Embryonic facial prominence (tissue), 1 donor: ENCODE measurements around the gene TMEM235.

Experiments
- DNase-seq: peaks from one replicate; pipeline ENCODE4 v3.0.0-alpha.2; 2016; ENCODE audit errors: extremely low spot score

The TMEM235 gene

DNA sequence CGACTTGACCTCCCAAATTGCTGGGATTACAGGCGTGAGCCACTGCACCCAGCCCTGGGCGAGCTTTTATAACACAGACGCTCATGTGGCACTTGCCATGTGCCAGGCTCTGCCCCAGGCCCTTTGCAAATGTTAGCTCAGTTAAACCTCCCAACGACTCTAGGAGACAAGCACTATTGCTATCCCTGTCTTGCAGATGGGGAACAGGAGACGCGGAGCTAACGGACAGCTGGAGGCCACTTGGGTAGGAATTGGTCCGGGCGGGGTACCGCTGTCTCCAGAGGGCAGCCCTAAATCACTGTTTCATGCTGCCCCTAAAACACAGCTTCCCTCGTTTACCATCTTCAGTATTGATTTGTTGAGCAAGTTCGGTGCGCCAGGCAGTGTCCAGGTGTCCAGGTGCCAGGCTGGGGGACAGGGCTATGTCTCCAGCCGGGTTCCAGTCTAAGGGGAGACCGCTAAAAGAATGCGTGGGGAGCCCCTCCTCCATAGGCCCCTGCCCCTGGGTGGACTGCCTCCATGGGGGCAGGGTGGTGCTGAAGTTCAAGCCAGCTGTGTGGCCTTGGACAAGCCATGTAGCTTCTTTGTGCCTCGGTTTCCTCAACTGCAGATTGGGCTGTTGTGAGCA, 23.7 kb downstream of the TMEM235 start:
- DNase-seq: no peak

DNA sequence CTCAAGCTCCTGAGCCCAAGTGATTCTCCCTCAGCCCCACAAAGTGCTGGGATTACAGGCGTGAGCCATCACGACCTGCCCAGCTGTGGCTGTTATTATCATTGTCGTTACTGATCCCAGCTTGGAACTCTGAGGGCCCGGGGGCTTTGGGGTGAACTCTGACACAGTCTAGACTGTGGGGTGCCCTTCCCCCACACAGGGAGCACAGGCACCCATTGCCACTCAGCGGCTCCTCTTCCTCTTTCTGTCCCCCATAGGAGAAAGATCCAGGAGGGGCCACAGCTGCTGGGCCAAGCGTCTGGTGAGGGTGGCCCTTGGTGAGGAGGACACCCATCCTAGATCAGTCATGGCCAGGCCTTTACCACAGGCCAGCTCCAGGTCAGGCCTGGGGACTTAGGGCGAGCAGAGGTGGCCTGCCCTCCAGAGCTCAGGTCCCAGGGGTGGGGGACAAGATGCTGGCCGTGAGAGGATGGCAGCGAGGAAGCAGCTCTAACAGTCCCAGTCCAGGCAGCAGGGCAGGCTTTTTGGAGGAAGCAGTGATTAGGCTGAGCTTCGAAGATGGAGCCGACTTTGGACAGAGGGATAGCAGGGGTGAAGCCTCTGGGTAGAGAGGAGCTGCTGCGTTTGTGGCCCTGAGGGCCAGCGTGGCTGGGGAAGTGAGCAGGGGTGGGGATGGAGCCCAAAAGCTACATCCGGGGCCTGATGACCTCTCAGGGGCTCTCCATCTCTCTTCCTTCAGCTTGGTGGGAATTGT, 24.7 kb downstream of the TMEM235 start:
- no peak for DNase-seq

DNA sequence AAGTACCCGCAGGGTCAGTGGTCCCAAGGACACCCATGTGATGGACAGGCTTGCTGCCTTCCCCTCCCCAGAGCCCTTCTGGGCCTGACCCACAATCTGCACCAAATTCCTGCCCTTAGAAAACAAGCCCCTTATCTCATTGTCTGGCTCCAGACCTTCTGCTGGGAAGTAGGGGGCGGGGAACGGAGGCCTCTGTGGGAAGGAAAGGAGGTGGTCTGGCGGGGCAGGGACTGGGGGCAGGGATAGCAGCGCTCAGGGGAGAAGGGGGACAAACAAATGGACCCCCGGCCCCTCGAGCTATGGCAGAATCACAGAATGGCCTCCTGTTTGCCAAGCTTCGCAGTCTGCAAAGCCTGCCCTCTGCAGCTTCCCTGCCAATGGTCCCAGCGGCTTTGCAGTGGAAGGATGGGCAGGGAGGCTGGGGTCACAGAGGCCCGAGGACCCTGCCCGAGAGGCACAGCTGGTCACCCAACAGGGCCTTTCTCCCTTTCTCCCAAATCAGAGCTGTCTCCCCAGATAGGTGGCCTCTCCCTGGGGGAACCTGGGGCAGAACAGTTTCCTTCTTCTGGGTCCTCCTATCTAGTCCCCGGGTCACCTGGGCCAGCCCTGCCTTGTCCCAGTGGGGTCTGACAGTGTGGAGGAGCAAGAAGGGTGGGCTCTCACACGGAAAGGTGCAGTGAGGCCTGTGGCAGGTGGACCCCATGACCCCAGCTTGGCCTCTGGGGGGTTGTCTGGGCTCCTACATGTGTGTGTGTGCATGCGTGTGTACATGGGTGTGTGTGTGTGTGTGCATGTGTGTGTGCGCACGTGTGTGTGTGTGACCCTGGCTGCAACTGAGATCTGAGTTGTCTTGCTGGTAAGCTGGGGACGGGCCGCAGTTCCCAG, 25.5 kb downstream of the TMEM235 start:
- no peak for DNase-seq

DNA sequence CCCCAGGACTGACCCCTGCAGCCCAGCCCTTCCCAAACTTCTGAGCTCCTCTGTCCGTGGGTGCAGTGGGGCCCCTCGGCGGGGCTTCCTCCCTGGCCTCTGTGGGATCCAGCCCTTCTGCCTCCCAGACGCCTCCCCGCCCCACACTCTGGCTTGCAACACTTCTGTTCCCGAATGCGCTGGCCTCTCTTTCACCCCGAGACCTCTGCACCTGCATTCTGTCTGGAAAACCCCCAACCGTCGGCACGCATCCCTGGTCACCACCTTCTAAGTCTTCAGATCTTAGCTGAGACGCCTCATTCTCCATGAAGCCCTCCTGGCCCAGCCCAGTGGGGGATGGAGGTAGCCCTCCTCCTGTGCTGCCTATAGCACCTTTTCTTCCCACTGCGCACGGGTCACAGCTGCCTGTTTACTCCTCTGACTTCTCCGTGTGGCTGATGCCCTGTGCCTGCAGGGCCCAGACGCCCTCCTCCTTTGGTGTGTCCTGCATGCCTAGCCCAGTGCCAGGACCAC, 26.4 kb downstream of the TMEM235 start:
- no peak for DNase-seq

DNA sequence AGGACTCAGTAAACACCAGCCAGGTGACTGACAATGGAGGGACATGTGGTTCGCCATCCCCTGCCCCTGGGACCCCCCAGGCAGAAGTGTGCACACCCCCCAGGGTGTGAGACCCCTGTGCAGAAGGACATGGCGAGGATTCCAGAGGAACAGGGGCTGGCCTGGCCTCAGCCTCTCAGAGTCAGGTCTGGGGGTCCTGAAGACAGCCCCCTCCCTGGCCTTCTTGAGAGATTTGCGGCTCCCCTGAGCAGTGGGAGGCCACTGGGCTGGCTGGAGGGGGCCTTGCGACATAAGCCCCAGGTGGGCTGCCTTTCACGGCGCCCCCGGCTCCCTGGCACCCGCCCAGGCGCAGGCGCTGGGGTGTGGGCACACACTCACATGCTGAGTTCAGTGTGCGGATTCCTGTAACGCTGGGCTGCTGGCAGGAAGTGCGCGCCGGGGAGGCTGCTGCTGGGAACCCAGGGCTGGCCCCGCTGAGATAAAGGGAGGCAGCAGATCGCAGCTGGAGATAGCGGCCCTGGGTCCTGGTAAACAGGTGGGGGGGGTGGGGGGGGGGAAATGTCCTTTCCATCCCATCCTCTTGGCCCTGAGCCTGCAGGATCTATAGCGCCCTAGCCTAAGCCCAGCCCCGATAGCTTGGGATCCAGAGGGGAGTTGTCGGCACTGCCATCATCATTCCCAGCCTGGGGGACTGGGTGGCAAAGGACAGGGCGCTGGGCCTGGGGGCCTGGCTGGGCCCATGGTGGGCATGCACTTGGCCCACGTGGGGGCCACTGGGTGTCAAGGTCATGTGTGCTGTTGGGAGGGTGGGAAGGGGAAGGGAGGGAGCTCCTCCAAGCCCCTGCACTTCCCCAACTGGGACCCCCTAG, 27.1 kb downstream of the TMEM235 start:
- DNase-seq: no peak

DNA sequence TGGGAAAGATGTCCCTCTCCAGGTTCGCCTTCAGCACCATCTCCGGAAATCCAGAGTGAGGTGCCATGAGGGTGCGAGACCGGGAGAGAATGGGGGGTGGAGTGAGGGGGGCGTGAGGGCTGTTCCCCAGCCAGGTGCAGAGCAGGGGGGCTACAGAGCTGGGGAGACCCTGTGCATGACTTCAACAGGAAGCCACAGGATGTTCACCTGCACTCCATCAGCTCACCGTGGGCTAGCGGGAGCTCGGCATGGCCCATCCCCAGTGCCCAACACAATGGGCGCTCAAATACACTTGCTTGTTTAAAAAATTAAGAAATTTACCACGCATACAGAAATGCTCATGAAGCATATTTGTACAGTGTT, 27.7 kb downstream of the TMEM235 start:
- no peak for DNase-seq

DNA sequence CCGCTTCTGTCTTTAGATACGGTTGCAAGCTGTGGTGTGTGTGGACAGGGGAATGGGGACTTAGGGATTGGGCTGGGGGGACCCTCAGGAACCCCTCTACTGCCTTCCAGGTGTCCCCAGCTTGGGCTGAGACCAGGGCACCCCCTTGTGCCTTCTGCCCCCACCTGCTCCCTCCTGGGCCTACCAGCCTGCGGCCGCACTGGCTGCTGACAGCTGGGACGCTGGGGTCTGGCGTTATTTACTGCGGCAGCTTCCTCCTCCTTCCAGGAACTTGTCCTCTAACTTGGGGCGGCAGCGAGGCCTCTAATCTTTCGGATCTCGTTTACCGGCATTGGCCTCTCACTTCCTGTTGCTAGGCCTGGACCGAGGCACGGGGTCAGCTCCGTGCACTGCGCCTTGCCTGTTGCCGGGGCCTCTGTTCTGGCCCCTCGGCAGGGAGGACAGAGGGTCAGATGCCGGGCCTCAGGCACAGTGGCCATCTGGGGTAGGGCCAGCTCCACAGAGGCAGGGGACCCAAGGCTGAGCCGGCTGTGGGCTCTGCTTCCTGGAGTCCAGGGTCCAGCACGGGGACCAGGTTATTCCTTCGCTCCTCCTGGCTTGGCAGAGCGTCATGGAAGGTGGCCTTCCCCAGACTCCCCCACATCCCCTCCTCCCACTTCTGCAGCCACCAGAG, 31.8 kb downstream of the TMEM235 start:
- no peak for DNase-seq

DNA sequence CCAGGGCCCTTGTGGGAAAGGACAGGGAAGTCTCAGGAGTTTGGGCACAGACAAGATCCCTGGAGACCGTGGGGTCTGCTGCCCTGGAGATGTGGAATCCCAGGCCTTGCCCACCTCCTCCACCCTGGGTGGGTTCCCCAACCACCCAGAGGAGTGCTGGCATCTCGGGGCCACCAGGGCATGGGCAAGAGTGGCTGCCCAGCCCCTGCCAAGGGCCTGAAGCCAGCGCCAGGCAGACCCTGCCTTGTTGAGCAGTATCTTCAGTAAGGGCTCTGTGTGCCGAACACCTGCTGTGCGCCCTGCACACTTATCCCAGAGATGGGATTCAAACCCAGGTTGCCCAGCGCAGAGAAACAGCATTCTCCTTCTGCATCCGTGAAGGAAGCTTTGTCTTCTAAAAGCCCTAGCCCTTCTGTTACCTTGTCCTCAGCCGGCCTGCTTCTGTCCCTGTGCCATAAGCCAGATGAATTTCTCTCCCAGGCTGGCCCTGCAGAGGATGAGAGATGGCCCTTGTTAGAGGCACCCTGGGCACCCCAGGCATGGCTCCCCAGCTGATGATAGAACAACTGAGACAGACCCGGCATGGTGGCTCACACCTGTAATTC, 32.4 kb downstream of the TMEM235 start:
- no peak for DNase-seq

DNA sequence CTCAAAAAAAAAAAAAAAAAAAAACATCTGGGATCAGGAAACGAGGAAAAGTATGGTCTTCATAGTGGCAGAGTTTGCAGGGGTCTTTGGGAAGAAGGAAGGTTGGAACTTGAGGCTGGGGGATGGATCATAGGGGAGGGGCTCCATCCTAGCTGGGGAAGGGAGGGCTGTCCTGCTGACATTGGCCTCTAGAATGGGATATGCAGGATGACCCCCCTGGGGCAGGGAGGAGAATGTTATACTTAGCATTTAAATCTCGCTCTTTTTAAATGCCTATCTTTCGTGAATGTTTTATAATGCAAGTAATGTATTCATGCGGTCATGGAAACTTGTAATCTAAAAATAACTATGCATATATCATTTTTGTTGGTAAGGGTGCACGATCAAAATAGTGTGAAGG, 33.2 kb downstream of the TMEM235 start:
- DNase-seq: no peak

DNA sequence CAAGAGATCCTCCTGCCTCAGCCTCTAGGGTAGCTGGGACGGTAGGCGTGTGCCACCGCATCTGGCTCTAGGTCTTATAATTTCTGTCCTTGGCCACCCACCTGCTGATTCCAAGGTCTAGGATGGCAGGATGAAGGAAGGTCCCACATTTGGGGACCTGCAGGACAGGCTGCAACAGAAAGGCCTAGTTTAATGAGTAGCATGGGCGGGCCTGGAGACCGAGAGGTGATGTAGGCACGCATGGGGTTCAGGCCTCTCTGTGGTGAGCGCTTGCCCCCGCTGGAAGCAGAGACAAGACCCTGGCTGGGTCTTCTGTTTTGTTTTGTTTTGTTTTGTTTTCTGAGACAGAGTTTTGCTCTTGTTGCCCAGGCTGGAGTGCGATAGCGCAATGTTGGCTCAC, 33.7 kb downstream of the TMEM235 start:
- DNase-seq: no peak

DNA sequence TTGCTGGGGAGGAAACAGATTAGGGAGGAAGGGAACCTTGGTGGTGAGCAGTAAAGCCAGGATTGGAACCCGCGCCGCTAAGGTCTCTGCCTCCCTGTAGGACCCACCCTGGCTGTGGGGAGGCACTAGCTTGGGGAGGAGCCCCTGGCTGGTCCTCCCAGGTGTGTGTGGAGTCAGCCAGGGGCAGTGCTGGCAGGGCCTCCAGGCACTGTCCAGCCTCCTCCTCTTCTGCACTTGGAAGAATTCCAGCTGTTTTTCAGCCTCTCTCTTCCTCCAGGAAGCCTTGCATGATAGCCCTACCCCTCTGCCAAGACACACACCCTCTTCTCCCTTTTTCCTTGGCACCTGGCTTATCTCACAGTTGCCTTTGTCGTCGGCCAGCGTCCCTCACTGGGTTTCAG, 34.8 kb downstream of the TMEM235 start:
- no peak for DNase-seq

DNA sequence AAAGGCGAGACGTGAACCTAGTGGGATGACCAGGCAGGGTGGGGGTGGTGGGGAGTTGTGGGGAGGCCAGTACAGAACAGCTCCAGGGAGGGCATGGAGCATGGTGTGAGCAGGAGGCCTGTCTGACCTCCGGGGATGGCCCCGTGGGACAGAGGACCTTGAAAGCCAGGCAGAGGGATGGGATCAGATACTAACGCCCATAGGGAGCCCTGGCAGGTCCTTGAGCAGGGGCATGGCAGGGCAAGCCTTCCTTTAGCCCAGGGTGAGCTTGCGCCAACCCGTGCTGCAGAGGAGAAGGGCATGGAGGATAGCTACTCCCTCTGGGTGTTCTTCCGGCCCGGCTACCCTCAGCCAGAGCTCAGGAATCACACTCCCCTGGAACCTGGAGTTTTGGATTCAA, 35.3 kb downstream of the TMEM235 start:
- DNase-seq: no peak

DNA sequence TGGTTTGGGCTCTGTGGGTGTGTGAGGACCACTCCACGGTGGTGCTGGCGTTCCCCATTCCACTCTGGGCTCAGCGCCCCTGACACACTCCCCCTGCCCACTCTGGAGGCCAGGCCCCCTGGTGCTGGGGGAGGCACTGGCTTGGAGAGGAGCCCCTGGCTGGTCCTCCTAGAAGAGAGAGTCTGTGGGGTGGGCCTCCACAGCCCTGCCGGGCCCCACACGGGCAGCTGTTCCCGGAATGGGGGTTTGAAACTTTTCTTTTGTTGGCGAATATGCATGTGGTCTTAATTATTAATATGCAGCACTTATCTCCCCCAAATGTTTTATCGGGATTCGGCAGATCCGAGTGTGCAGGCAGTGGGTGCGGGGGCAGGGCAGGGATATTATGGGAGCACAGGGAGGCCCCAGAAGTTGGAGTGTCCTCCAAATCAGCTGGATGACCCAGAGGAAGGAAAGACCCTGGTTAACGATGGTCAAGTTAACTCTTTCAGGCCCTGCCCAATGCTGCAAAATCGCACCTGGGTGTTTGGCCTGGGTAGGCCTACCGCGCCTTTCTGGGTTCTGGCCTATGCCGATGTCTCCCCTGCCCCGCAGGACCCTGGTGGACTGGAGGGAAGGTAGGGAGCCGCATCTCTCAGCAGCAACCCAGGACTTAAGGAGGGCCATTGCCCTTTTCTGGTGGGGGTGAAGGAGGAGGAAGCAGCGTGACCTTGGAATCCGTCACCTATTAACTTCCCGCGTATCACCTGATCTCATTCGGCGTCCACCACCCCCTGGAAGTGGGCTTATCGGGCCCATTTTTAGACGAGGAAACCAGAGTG, 36.0 kb downstream of the TMEM235 start:
- no peak for DNase-seq

DNA sequence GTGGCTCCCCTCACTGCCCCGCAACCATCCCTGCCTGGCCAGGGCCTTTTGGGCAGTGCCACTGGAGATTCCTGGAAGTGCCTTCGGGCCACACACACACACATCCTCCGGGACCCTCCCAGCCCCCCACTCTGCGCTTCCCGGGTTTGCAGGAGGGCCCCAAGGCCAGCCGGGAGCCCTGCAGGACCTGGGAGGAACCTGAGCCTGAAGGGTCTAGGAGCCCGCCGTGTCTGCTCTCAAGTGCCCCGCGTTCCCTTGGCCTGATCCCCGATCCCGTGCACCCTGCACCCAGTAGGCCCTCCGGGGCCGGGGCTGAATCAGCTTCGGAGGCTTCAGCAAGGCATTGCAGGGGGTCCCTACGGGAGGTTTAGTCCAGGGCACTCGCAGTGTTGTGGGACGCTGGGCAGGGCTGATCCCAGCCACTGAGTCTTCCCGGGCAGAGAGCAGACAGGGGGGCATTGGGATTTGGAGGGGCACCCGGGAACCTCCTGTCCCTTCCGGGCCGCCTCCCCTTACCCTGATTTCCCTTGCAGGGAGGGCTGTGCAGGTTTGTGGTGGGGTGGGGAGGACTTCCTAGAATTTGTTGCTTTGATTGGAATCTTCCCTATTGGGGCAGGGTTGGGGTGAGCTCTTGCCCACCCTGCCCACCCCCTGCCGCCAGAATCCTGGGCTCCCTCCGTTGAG, 36.9 kb downstream of the TMEM235 start:
- DNase-seq: no peak

DNA sequence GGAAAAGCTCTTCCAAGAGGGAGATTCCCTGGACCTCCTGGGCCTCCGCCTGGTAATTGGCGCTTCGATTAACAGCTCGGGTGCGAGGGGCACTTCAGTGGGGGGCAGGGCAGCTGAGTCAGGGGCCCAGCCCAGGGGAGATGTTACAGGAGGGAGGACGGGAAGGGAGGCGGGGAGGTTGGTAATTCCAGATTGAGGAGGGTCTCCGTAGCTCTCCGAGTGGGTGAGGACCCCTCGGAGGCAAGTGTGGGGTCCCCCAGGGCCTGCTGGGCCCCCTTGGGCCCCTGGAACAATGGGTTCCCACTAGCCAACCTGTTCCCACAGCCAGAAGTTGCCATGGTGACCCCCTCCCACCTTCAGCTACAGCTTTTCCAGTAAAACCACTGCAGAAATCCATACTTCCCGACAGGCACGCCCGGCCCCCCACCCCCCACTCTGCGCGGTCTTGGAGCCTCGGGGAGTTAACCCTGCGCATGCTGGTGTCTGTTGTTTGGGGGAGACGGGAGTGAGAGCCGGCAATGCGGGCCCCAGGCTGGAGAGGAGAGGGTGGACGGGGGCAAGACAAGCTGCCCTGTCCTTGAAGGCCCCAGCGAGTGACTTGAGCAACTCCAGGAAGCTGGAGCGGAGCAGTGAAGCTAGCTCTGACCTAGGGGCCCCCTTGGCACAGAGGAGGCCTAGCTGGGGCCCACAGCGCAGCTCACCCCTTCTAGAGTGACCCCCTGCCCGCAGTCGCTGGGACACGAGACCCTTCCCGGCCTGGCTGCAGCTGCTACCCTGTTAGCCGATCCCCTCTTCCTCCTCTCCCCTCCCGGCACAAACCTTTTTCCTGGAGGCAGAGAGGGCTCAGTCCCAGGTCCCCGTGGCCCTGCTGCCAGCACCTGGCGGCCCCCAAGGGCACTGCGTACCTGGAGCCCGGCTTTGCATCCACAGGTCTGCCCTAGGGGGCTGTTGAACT, 37.8 kb downstream of the TMEM235 start:
- peak; percentile 75 for DNase-seq

DNA sequence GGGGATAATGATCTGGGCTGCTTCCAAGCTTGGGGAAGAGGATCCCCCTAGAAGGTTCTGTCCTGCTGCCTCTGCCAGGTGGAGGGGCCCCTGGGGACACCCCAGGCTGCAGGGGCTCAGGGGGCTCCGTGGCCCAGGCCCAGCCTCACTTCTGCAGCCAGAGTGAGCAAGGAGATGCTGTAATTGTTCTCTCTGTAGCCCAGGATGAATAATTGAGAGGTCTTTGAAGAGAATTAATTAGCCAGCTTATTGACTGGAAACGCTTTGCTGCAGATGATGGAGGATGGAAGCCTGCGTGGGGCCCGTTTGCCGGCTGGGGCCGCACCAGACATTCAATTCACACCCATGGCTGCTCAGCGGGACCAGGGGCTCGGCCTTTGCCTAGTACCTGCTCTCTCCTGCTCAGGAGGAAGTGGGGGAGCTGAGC, 38.5 kb downstream of the TMEM235 start:
- DNase-seq: no peak

DNA sequence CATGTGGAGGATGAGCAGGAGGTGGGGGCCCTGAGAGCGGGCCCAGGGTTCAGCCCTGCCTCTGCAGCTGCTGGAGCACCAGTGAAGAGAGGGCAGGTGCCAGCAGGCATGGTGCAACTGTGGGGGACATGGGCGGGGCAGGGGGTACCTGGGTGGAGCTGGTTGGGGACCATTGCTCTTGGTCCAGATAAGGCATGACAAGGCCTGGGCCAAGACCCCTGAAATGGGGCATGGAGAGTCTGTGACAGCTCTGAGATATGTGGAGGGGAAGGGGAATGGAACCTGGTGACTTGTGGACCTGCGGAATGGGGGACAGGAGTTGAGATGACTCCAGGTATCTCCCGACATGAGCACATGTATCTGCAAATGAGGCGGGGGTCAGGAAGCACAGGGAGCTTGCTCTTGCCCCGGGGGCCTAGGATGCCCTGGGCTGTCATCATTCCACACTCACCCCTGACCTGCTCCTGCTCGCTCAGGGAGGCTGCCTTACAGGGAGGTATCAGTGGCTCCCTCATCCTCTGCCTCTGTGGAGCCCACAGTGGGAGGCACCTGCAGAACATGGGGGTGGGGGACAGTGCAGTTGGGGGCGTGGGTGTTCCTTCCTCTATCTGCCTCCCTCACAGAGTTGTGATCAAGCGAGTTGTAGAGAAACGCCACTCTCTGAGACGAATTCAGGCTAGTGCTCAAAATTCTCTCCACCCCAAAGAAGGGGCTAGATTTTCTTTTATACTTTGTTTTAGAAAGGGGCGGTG, 40.2 kb downstream of the TMEM235 start:
- DNase-seq: no peak
